Raji (cell line): ENCODE measurements around the gene GDPD3.

ENCODE experiments used
- POLR2A ChIP-seq: IDR thresholded peaks from 2 replicates; pipeline ENCODE4 v1.6.1; 2011; ENCODE audit warnings: low read depth, low read length, control low read depth; ENCODE audit not compliant: insufficient read depth

GDPD3 gene, protein sequence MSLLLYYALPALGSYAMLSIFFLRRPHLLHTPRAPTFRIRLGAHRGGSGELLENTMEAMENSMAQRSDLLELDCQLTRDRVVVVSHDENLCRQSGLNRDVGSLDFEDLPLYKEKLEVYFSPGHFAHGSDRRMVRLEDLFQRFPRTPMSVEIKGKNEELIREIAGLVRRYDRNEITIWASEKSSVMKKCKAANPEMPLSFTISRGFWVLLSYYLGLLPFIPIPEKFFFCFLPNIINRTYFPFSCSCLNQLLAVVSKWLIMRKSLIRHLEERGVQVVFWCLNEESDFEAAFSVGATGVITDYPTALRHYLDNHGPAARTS

GRCh38 chr16:30113031-30113710, at the start of gene GDPD3:
Gene GDPD3 (minus strand): TSS chr16:30113537. CDS start chr16:30113478, 59 bp downstream.
- TF ChIP-seq POLR2A = no peak

GRCh38 chr16:30157214-30157613, 43.9 kb upstream of the GDPD3 start:
- no peak for TF ChIP-seq POLR2A

GRCh38 chr16:30155188-30155587, 41.9 kb upstream of the GDPD3 start:
- TF ChIP-seq POLR2A = no peak

DNA sequence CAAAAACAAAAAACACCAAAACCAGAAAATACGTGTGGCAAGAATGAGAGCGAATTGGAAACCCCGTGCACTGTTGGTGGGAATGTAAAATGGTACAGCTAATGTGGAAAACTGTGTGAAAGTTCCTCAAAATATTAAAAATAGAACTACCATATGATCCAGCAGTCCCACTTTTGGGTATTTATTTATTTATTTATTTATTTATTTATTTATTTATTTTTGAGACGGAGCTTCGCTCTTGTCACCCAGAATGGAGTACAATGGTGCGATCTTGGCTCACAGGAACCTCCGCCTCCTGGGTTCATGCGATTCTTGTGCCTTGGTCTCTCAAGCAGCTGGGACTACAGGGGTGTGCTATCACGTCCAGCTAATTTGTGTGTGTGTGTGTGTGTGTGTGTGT, 39.2 kb upstream of the GDPD3 start:
- TF ChIP-seq POLR2A = no peak

- no peak for TF ChIP-seq POLR2A
These were observed 37.8 kb upstream of the GDPD3 start for GRCh38 chr16:30151091-30151490.

DNA sequence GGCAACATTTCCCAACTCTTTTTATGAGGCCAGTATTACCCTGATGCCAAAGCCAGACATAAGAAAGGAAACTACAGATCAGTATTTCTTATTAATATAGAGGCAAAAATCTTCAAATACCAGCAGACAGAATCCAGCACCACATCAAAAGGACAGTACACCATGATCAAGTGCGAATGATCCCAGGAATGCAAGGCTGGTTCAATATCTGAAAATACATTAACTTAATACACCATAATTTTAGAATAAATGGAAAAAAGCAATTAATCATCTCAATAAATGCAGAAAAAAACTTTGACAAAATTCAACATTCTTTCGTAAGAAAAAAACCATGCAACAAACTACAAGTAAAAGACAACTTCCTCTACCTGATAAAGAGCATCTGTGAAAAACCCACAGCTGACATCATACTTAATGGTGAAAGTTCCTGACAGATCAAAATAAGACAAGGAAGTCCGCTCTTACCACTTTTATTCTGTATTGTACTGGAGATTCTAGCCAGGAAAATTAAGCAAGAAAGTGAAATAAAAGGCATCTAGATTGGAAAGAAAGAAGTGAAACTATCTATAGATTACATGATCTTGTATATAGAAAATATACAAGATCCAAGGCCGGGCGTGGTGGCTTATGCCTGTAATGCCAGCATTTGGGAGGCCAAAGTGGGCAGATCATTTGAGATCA, 36.1 kb upstream of the GDPD3 start:
- no peak for TF ChIP-seq POLR2A

- no peak for TF ChIP-seq POLR2A
These were observed 34.6 kb upstream of the GDPD3 start for GRCh38 chr16:30147843-30148510.

GRCh38 chr16:30145657-30146056, 32.3 kb upstream of the GDPD3 start:
- no peak for TF ChIP-seq POLR2A

DNA sequence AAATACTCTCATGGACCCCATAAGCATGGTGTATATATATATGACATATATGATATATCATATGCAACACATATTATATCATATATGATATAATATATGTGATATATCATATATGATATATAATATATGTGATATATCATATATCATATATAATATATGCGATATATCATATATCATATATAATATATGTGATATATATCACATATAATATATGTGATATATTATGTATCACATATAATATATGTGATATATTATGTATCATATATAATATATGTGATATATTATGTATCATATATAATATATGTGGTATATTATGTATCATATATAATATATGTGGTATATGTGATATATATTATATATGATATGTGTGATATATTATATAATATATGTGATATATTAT, 31.6 kb upstream of the GDPD3 start:
- TF ChIP-seq POLR2A = no peak

DNA sequence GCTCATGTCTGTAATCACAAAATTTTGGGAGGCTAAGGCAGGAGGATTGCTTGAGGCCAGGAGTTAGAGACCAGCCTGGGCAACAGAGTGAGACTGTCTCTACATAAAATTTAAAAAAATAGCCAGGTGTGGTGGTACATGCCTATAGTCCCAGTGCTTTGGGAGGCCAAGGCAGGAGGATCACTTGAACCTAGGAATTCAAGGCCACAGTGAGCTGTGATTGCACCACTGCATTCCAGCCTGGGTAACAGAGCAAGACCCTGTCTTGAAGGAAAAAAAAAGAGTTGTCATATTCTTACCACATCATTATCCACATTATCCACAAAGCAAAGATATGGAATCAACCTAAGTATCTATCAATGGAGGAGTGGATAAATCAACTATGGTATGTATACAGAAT, 30.7 kb upstream of the GDPD3 start:
- TF ChIP-seq POLR2A = no peak

GRCh38 chr16:30143347-30143702, 30.0 kb upstream of the GDPD3 start:
- TF ChIP-seq POLR2A = no peak

- no peak for TF ChIP-seq POLR2A
These were observed 29.5 kb upstream of the GDPD3 start for GRCh38 chr16:30142672-30143346.

GRCh38 chr16:30141750-30142149, 28.4 kb upstream of the GDPD3 start:
- TF ChIP-seq POLR2A = no peak

DNA sequence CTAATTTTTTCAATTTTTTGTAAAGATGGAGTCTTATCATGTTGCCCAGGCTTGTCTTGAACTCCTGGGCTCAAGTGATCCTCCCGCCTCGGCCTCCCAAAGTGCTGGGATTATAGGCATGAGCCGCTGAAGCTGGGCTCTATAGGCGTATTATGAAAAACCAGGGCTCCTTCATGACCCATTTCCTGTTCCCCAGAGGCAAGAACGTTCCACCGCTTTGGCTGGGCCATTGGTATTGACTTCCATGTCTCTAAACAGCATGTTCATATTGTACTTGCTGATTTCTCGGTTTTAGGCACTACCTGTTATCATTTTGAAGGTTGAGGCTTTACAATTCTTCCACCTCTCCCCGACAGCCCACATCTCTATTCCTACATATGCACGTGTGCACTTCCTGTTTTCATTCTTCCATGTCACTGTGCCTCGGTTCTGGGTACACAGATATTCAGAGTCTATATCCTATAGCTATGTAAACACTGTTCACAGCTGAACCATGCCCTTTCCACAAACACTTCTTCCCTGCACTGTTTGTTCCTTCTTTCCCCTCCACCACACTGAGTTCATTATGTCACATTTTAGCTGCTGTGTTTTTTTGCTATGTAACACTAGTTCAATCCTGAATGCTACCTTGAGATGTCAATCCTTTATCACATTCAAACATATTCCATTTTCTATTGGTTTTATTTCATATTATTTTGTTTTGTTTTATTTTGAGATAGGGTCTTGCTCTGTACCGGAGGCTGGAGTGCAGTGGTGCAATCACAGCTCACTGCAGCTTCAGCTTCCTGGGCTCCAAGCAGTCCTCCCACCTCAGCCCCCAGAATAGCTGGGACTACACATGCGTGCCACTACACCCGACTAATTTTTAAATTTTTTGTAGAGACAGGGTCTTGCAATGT, 26.5 kb upstream of the GDPD3 start:
- TF ChIP-seq POLR2A = no peak
